ENCODE measurements around the gene MEIS2.

Gene MEIS2

GRCh38 chr15:36880224-36880912, 220.0 kb downstream of the MEIS2 start:
- Histone ChIP-seq H3K36me3 (ENCODE audit: insufficient read depth, low read length) (no peaks in the 10 kb centered on the region), H3K9me2 (replicated peaks; ENCODE audit: low read depth, low read length) (no peaks in the 10 kb centered on the region), H3F3A (ENCODE audit: low read depth) (no peaks in the 10 kb centered on the region), H3K9ac (ENCODE audit: low read depth, low read length, poor library complexity, severe bottlenecking) (no peak overlapping the region), H3K4me1 (ENCODE audit: insufficient read depth, low read length, poor library complexity, severe bottlenecking) (no peaks in the 10 kb centered on the region), H3K4me3 (ENCODE audit: low read length, poor library complexity, severe bottlenecking) (no peak overlapping the region), H3K9me3 (ENCODE audit: insufficient read depth, low read depth, low read length) (no peaks in the 10 kb centered on the region), H2AFZ (ENCODE audit: low read length) (no peak overlapping the region), H3K27me3 (ENCODE audit: insufficient read depth, low read length, poor library complexity, severe bottlenecking) (peaks cover 3% of the 10 kb centered on the region), H3K4me2 (ENCODE audit: low read depth, low read length, poor library complexity, severe bottlenecking) (no peak overlapping the region), H3K79me2 (ENCODE audit: insufficient read depth, low read length) (no peaks in the 10 kb centered on the region), H4K20me1 (ENCODE audit: insufficient read depth, low read length, poor library complexity, severe bottlenecking) (no peaks in the 10 kb centered on the region)
- TF ChIP-seq CTCF (conservative IDR thresholded peaks at IDR 0.05; ENCODE audit: low read length) (no peak), EZH2phosphoT487 (IDR thresholded peaks at IDR 0.05; ENCODE audit: borderline replicate concordance) (no peak)

- H3K36me3 ChIP-seq (ENCODE audit: insufficient read depth, low read length) = no peaks in the 10 kb centered on the region
- H3K27me3 ChIP-seq (ENCODE audit: insufficient read depth, low read length, poor library complexity, severe bottlenecking) = peaks cover 3% of the 10 kb centered on the region
- no peak overlapping the region for H3K4me3 ChIP-seq (ENCODE audit: low read length, poor library complexity, severe bottlenecking)
- no peaks in the 10 kb centered on the region for H4K20me1 ChIP-seq (ENCODE audit: insufficient read depth, low read length, poor library complexity, severe bottlenecking)
- no peak overlapping the region for H3K4me2 ChIP-seq (ENCODE audit: low read depth, low read length, poor library complexity, severe bottlenecking)
- no peak overlapping the region for H3K9ac ChIP-seq (ENCODE audit: low read depth, low read length, poor library complexity, severe bottlenecking)
- no peak overlapping the region for H2AFZ ChIP-seq (ENCODE audit: low read length)
- H3K9me2 ChIP-seq (replicated peaks; ENCODE audit: low read depth, low read length) = no peaks in the 10 kb centered on the region
- no peaks in the 10 kb centered on the region for H3K79me2 ChIP-seq (ENCODE audit: insufficient read depth, low read length)
- no peaks in the 10 kb centered on the region for H3K9me3 ChIP-seq (ENCODE audit: insufficient read depth, low read depth, low read length)
- no peaks in the 10 kb centered on the region for H3K4me1 ChIP-seq (ENCODE audit: insufficient read depth, low read length, poor library complexity, severe bottlenecking)
- TF ChIP-seq EZH2phosphoT487 (IDR thresholded peaks at IDR 0.05; ENCODE audit: borderline replicate concordance) = no peak
- no peak for TF ChIP-seq CTCF (conservative IDR thresholded peaks at IDR 0.05; ENCODE audit: low read length)
- no peaks in the 10 kb centered on the region for H3F3A ChIP-seq (ENCODE audit: low read depth)
Observed at GRCh38 chr15:36879568-36880222, 220.7 kb downstream of the MEIS2 start.

- Histone ChIP-seq H3K79me2 (ENCODE audit: insufficient read depth, low read length) (no peaks in the 10 kb centered on the region), H3K4me3 (ENCODE audit: low read length, poor library complexity, severe bottlenecking) (no peak overlapping the region), H3K9ac (ENCODE audit: low read depth, low read length, poor library complexity, severe bottlenecking) (no peak overlapping the region), H3K36me3 (ENCODE audit: insufficient read depth, low read length) (no peaks in the 10 kb centered on the region), H2AFZ (ENCODE audit: low read length) (no peak overlapping the region), H3K9me2 (replicated peaks; ENCODE audit: low read depth, low read length) (no peaks in the 10 kb centered on the region), H4K20me1 (ENCODE audit: insufficient read depth, low read length, poor library complexity, severe bottlenecking) (no peaks in the 10 kb centered on the region), H3K4me2 (ENCODE audit: low read depth, low read length, poor library complexity, severe bottlenecking) (no peak overlapping the region), H3K27me3 (ENCODE audit: insufficient read depth, low read length, poor library complexity, severe bottlenecking) (peaks cover 3% of the 10 kb centered on the region), H3K4me1 (ENCODE audit: insufficient read depth, low read length, poor library complexity, severe bottlenecking) (no peaks in the 10 kb centered on the region), H3K9me3 (ENCODE audit: insufficient read depth, low read depth, low read length) (no peaks in the 10 kb centered on the region), H3F3A (ENCODE audit: low read depth) (no peaks in the 10 kb centered on the region)
- TF ChIP-seq CTCF (conservative IDR thresholded peaks at IDR 0.05; ENCODE audit: low read length) (no peak), EZH2phosphoT487 (IDR thresholded peaks at IDR 0.05; ENCODE audit: borderline replicate concordance) (no peak)
Observed at GRCh38 chr15:36878684-36879262, 221.6 kb downstream of the MEIS2 start.
